NT2/D1 (cell line): Measurements from ENCODE around the gene COX4I1.

Experiments used
- DNase-seq: peaks from one replicate; pipeline ENCODE4 v3.0.0-alpha.2; 2011; ENCODE audit warnings: low read depth, low spot score
- H3K27me3 ChIP-seq: 2 replicates; pipeline ENCODE4 v1.6.0; 2011; ENCODE audit warnings: mild to moderate bottlenecking; ENCODE audit not compliant: insufficient read length, insufficient read depth
- H3K36me3 ChIP-seq: 2 replicates; pipeline ENCODE4 v1.6.1; 2011; ENCODE audit warnings: mild to moderate bottlenecking, low read length, mixed read lengths; ENCODE audit not compliant: insufficient read depth, insufficient read length
- H3K4me1 ChIP-seq: 2 replicates; pipeline ENCODE4 v1.5.1; 2011; ENCODE audit not compliant: insufficient read depth, insufficient read length
- H3K4me3 ChIP-seq: 2 replicates; pipeline ENCODE4 v1.5.1; 2011; ENCODE audit warnings: low read depth; ENCODE audit not compliant: insufficient read length
- H3K9ac ChIP-seq: 2 replicates; pipeline ENCODE4 v1.6.0; 2011; ENCODE audit warnings: low read depth; ENCODE audit not compliant: insufficient read length
- H3K9me3 ChIP-seq: 2 replicates; pipeline ENCODE4 v1.5.1; 2011; ENCODE audit warnings: mild to moderate bottlenecking, low read length; ENCODE audit not compliant: insufficient read depth
- SUZ12 ChIP-seq: IDR thresholded peaks from 2 replicates; pipeline ENCODE4 v1.6.1; 2011; ENCODE audit not compliant: insufficient read length, insufficient read depth; ENCODE audit errors: extremely low read depth
- YY1 ChIP-seq: IDR thresholded peaks from 2 replicates; pipeline ENCODE4 v1.6.1; 2011; ENCODE audit not compliant: insufficient read length, insufficient read depth
- ZNF274 ChIP-seq: IDR thresholded peaks from 2 replicates; pipeline ENCODE4 v1.6.1; 2011; ENCODE audit warnings: mild to moderate bottlenecking, low read depth, low read length

Gene COX4I1

GRCh38 chr16:85838876-85839585 is 39.5 kb downstream of the COX4I1 start:
- no peak for DNase-seq
- H3K9me3 ChIP-seq = no peaks in the 10 kb centered on the region
- TF ChIP-seq SUZ12 (no peak), ZNF274 (no peak), YY1 (no peak)
- H3K9ac ChIP-seq = no peak overlapping the region
- H3K36me3 ChIP-seq = no peaks in the 10 kb centered on the region
- no peak overlapping the region for H3K4me3 ChIP-seq
- H3K27me3 ChIP-seq = peaks cover 34% of the 10 kb centered on the region
- no peaks in the 10 kb centered on the region for H3K4me1 ChIP-seq

GRCh38 chr16:85839681-85840240 is 40.3 kb downstream of the COX4I1 start:
- Histone ChIP-seq H3K4me1 (no peaks in the 10 kb centered on the region), H3K27me3 (peaks cover 29% of the 10 kb centered on the region), H3K9ac (no peak overlapping the region), H3K36me3 (no peaks in the 10 kb centered on the region), H3K4me3 (no peak overlapping the region), H3K9me3 (no peaks in the 10 kb centered on the region)
- no peak for TF ChIP-seq ZNF274
- no peak for TF ChIP-seq SUZ12
- no peak for TF ChIP-seq YY1
- no peak for DNase-seq

GRCh38 chr16:85840395-85840794 is 40.9 kb downstream of the COX4I1 start:
- Histone ChIP-seq H3K27me3 (peaks cover 23% of the 10 kb centered on the region), H3K9ac (no peak overlapping the region)

GRCh38 chr16:85840801-85841200 is 41.3 kb downstream of the COX4I1 start:
- H3K36me3 ChIP-seq = no peaks in the 10 kb centered on the region
- no peak for DNase-seq
- TF ChIP-seq SUZ12 (no peak), YY1 (no peak)
- H3K4me1 ChIP-seq = no peaks in the 10 kb centered on the region
- no peak overlapping the region for H3K9ac ChIP-seq
- peaks cover 18% of the 10 kb centered on the region for H3K27me3 ChIP-seq
- H3K9me3 ChIP-seq = no peaks in the 10 kb centered on the region
- H3K4me3 ChIP-seq = no peak overlapping the region

More at GRCh38 chr16:85840395-85840794, 40.9 kb downstream of the COX4I1 start:
- Histone ChIP-seq H3K36me3 (no peaks in the 10 kb centered on the region), H3K4me1 (no peaks in the 10 kb centered on the region), H3K4me3 (no peak overlapping the region), H3K9me3 (no peaks in the 10 kb centered on the region)
- DNase-seq = no peak
- no peak for TF ChIP-seq SUZ12
- TF ChIP-seq ZNF274 = no peak
- TF ChIP-seq YY1 = no peak

- no peaks in the 10 kb centered on the region for H3K4me1 ChIP-seq
- H3K9me3 ChIP-seq = no peaks in the 10 kb centered on the region
- DNase-seq = no peak
- H3K4me3 ChIP-seq = no peak overlapping the region
- H3K9ac ChIP-seq = no peak overlapping the region
- TF ChIP-seq ZNF274 (no peak), SUZ12 (no peak), YY1 (no peak)
- peaks cover 3% of the 10 kb centered on the region for H3K27me3 ChIP-seq
- no peaks in the 10 kb centered on the region for H3K36me3 ChIP-seq
Measured at GRCh38 chr16:85842435-85842834, 42.9 kb downstream of the COX4I1 start.

- DNase-seq = no peak
- H3K4me1 ChIP-seq = no peaks in the 10 kb centered on the region
- H3K9me3 ChIP-seq = no peaks in the 10 kb centered on the region
- H3K27me3 ChIP-seq = peaks cover 3% of the 10 kb centered on the region
- no peak overlapping the region for H3K4me3 ChIP-seq
- H3K36me3 ChIP-seq = no peaks in the 10 kb centered on the region
- H3K9ac ChIP-seq = no peak overlapping the region
- TF ChIP-seq ZNF274 (no peak), YY1 (no peak), SUZ12 (no peak)
Measured at GRCh38 chr16:85842848-85843247, 43.4 kb downstream of the COX4I1 start.

- peaks cover 3% of the 10 kb centered on the region for H3K27me3 ChIP-seq
- no peak overlapping the region for H3K9ac ChIP-seq
- H3K4me1 ChIP-seq = no peaks in the 10 kb centered on the region
- no peak for DNase-seq
- H3K4me3 ChIP-seq = no peak overlapping the region
- no peaks in the 10 kb centered on the region for H3K36me3 ChIP-seq
- TF ChIP-seq SUZ12 (no peak), ZNF274 (no peak), YY1 (no peak)
- no peaks in the 10 kb centered on the region for H3K9me3 ChIP-seq
Measured at GRCh38 chr16:85843471-85844168, 44.1 kb downstream of the COX4I1 start.
